Measurements from ENCODE around the gene EYA4. TPM values are rescaled to one million over a fixed set of nuclear protein-coding genes. Genes with fewer than 3 reads are reported as not detected.
A peak's percentile ranks its signal among the peaks of the same experiment; 100 is the strongest.
"Not testable (repeated sequence)": the region's sequence is repeated elsewhere in the genome, so short reads cannot be mapped to it uniquely, and the experiment has no call there.

The EYA4 gene
- polyA plus RNA-seq, 2 donors = 0.02 to 0.04 TPM

DNA sequence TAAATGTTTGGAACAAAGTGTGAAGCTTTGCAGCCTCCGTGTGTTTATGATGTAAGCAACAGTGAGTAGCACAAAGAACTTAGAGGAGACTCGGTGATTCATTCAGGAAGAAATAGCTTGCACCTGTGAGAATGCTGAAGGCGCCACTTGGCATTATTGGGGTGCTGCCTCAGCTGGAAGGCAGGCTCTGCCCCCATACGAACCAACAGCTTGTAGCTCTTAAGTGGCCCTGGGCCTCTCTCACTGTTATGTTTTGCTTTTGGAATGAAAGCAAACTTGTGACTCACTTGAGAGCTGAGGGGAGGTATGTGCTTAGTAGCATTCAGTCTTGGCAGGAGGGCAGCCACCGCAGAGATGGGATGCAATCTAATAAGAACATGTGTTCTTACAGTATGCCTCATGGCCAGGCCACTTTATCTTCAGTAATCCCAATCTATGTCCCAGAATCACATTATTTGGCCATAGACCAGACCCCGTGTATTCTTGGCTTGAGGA is 310.7 kb downstream of the EYA4 start:
- Histone ChIP-seq H3K4me3 (ENCODE audit: low read depth in 1 of 2, low read length in 2 of 2) (no peak overlapping the region), H3K27ac (ENCODE audit: low read depth in 2 of 2, low read length in 1 of 2) (no peak overlapping the region), H3K27me3 (ENCODE audit: control insufficient read depth in 1 of 2, insufficient read depth in 2 of 2, low read length in 2 of 2) (peaks cover 0 to 2% of the 10 kb centered on the region in 2 donors), H3K36me3 (ENCODE audit: control insufficient read depth in 2 of 2, insufficient read depth in 2 of 2, low read length in 1 of 2) (no peaks in the 10 kb centered on the region), H3K9me3 (ENCODE audit: control insufficient read depth in 2 of 2, insufficient read depth in 1 of 2, low read depth in 1 of 2, low read length in 1 of 2) (no peaks in the 10 kb centered on the region), H3K4me1 (ENCODE audit: control insufficient read depth in 2 of 2, insufficient read depth in 2 of 2, low read length in 1 of 2) (no peaks in the 10 kb centered on the region)
- 30 to 49% methylated on average over 6 of the region's 6 CpGs for WGBS, 2 donors

DNA sequence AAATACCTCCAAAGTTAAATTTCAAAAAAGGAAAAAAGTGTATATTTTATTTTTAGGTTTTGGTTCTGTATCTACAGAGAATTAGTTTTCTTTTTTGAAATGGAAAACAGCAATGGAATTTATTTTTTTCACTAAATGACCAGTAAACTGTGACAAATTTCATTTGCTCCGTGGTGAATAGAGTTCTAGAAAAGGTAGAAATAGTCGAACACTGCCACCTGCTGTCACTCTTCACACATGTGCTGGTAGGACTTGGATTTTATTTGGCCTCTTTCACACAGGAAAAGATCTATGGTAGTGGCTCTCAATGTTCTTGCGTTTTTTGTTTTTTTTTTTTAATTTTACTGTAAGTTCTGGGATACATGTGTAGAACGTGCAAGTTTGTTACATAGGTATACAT is 312.5 kb downstream of the EYA4 start:
- no peak overlapping the region for H3K27ac ChIP-seq (ENCODE audit: low read depth in 2 of 2, low read length in 1 of 2)
- no peaks in the 10 kb centered on the region for H3K36me3 ChIP-seq (ENCODE audit: control insufficient read depth in 2 of 2, insufficient read depth in 2 of 2, low read length in 1 of 2)
- H3K9me3 ChIP-seq (ENCODE audit: control insufficient read depth in 2 of 2, insufficient read depth in 1 of 2, low read depth in 1 of 2, low read length in 1 of 2) = no peaks in the 10 kb centered on the region
- no peaks in the 10 kb centered on the region for H3K4me1 ChIP-seq (ENCODE audit: control insufficient read depth in 2 of 2, insufficient read depth in 2 of 2, low read length in 1 of 2)
- H3K4me3 ChIP-seq (ENCODE audit: low read depth in 1 of 2, low read length in 2 of 2) = no peak overlapping the region
- H3K27me3 ChIP-seq (ENCODE audit: control insufficient read depth in 1 of 2, insufficient read depth in 2 of 2, low read length in 2 of 2) = no peaks in the 10 kb centered on the region
- 16 to 18% methylated on average over 4 of the region's 4 CpGs for WGBS, 2 donors

DNA sequence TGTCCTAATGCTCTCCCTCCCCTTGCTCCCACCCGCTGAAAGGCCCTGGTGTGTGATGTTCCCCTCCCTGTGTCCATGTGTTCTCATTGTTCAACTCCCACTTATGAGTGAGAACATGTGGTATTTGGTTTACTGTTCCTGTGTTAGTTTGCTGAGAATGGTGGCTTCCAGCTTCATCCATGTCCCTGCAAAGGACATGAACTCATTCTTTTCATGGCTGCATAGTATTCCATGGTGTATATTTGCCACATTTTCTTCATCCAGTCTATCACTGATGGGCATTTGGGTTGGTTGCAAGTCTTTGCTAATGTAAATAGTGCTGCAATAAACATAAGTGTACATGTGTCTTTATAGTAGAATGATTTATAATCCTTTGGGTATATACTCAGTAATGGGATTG is 313.0 kb downstream of the EYA4 start:
- not testable (repeated sequence) for H3K36me3 ChIP-seq (ENCODE audit: control insufficient read depth in 2 of 2, insufficient read depth in 2 of 2, low read length in 1 of 2); H3K27me3 ChIP-seq (ENCODE audit: control insufficient read depth in 1 of 2, insufficient read depth in 2 of 2, low read length in 2 of 2); H3K9me3 ChIP-seq (ENCODE audit: control insufficient read depth in 2 of 2, insufficient read depth in 1 of 2, low read depth in 1 of 2, low read length in 1 of 2); H3K4me1 ChIP-seq (ENCODE audit: control insufficient read depth in 2 of 2, insufficient read depth in 2 of 2, low read length in 1 of 2); H3K4me3 ChIP-seq (ENCODE audit: low read depth in 1 of 2, low read length in 2 of 2); H3K27ac ChIP-seq (ENCODE audit: low read depth in 2 of 2, low read length in 1 of 2)
- WGBS, 2 donors = 92 to 97% methylated on average over 1 of the region's 1 CpG

DNA sequence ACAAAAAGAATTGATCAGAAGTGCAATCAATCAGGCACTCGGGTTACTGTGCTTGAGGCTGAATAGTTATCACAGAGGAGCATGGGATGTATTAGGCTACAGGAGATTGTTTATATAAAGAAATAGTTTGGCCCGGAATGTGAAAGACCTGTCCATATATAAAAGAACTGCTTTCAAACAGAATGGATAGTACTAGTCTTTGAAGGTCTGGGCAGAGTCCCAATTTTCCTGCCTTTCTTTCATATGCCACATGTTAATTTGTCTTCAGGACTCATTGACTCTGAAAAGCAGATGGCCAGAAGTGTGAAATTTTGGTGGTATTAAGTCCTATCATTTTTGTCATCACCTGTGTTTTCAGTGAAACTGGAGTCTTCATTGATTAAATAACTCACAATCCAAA is 314.5 kb downstream of the EYA4 start:
- H3K4me3 ChIP-seq (ENCODE audit: low read depth in 1 of 2, low read length in 2 of 2) = no peak overlapping the region
- no peaks in the 10 kb centered on the region for H3K9me3 ChIP-seq (ENCODE audit: control insufficient read depth in 2 of 2, insufficient read depth in 1 of 2, low read depth in 1 of 2, low read length in 1 of 2)
- no peaks in the 10 kb centered on the region for H3K27me3 ChIP-seq (ENCODE audit: control insufficient read depth in 1 of 2, insufficient read depth in 2 of 2, low read length in 2 of 2)
- no peaks in the 10 kb centered on the region for H3K36me3 ChIP-seq (ENCODE audit: control insufficient read depth in 2 of 2, insufficient read depth in 2 of 2, low read length in 1 of 2)
- no peaks in the 10 kb centered on the region for H3K4me1 ChIP-seq (ENCODE audit: control insufficient read depth in 2 of 2, insufficient read depth in 2 of 2, low read length in 1 of 2)
- WGBS, 2 donors = 28 to 39% methylated on average over 2 of the region's 2 CpGs
- H3K27ac ChIP-seq (ENCODE audit: low read depth in 2 of 2, low read length in 1 of 2) = no peak overlapping the region

DNA sequence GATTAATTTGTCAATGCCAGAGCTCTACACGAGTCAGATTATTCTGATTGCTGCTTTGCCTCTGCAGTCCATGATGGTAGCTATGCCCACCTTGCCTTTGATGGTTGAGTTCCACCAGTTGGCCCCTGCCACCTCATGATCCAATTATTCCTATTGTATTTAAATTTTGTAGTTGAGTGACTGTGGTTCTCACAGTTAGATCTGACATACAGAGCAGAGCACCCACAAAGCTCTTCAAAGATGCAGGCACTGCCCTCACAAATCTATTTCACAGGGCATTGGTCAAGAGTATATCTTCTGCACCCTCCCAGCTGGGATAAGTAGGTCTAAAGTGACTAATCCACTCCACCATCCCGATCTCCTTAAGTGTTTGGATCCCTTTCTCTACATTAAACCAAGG is 318.8 kb downstream of the EYA4 start:
- Histone ChIP-seq H3K27ac (ENCODE audit: low read depth in 2 of 2, low read length in 1 of 2) (no peak overlapping the region), H3K27me3 (ENCODE audit: control insufficient read depth in 1 of 2, insufficient read depth in 2 of 2, low read length in 2 of 2) (no peaks in the 10 kb centered on the region), H3K36me3 (ENCODE audit: control insufficient read depth in 2 of 2, insufficient read depth in 2 of 2, low read length in 1 of 2) (no peaks in the 10 kb centered on the region), H3K4me3 (ENCODE audit: low read depth in 1 of 2, low read length in 2 of 2) (no peak overlapping the region), H3K9me3 (ENCODE audit: control insufficient read depth in 2 of 2, insufficient read depth in 1 of 2, low read depth in 1 of 2, low read length in 1 of 2) (no peaks in the 10 kb centered on the region), H3K4me1 (ENCODE audit: control insufficient read depth in 2 of 2, insufficient read depth in 2 of 2, low read length in 1 of 2) (no peaks in the 10 kb centered on the region)
- 66 to 81% methylated on average over 2 of the region's 2 CpGs for WGBS, 2 donors

DNA sequence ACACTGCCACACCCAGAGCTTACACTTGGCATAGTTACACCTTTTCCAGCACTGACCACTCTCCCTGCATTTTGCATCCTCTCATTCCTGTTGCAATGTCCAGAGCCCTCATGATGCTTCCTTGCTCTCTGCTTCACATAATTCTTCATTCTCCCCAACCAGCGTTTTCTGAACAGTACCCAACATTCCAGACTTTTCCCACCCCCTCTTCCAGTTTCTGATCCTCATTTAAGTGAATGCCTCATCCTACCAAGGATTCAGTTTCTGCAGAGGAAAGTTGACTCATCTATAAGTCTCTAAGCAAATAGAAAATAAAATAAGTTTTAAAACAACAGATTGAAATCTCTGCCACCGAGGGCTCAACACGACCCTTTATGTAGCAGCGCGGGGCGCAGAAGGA is 326.5 kb downstream of the EYA4 start:
- Histone ChIP-seq H3K27me3 (ENCODE audit: control insufficient read depth in 1 of 2, insufficient read depth in 2 of 2, low read length in 2 of 2) (no peaks in the 10 kb centered on the region), H3K9me3 (ENCODE audit: control insufficient read depth in 2 of 2, insufficient read depth in 1 of 2, low read depth in 1 of 2, low read length in 1 of 2) (no peaks in the 10 kb centered on the region), H3K36me3 (ENCODE audit: control insufficient read depth in 2 of 2, insufficient read depth in 2 of 2, low read length in 1 of 2) (no peaks in the 10 kb centered on the region), H3K4me3 (ENCODE audit: low read depth in 1 of 2, low read length in 2 of 2) (no peak overlapping the region), H3K27ac (ENCODE audit: low read depth in 2 of 2, low read length in 1 of 2) (no peak overlapping the region), H3K4me1 (ENCODE audit: control insufficient read depth in 2 of 2, insufficient read depth in 2 of 2, low read length in 1 of 2) (no peaks in the 10 kb centered on the region)
- WGBS, 2 donors = 77 to 78% methylated on average over 6 of the region's 6 CpGs

DNA sequence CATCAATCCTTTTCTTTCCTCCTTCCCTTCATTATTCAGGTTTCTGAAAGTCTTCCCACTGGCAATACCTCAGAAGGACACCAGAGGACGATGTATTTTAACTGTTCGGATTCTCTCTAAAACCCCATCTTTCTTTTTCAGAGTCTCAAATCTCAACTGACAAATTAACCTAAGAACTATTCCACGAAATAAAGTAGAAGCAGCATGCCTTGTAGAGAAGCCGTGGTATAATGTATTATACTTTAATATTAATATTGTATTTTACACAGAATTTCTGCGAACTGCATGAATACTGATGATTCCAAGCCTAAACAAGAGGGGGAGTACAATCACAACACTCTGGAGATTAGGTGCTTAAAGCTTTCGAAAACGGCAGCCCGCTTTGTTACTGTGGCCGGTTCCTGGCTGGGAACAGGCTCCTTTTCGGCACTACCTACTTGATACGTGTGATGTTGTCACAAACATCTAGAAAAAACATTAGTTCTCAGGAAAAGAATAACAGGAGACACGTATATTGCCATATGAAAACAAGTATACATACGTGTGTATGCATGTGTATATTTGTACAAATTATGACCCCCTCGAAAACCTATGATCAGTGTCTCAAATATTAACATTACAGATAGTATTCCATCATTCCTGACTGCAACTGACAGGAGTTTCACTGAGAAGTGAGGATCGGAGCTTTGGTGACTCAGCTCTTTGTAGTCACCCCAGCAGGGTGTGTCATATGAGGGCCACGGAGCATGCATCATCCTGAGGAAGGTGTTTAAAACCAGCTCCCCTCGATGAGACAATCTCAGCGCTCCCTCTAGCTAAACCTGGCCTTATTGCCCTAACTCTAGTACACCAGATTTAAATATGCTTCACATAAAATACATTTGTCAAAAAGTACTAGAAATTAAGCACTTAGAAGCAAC is 328.1 kb downstream of the EYA4 start:
- WGBS, 2 donors = 2 to 3% methylated on average over 18 of the region's 18 CpGs
- H3K4me3 ChIP-seq (ENCODE audit: low read depth in 1 of 2, low read length in 2 of 2) = peak overlapping the region; percentile 1 to 32
- H3K4me1 ChIP-seq (ENCODE audit: control insufficient read depth in 2 of 2, insufficient read depth in 2 of 2, low read length in 1 of 2) = no peaks in the 10 kb centered on the region
- H3K9me3 ChIP-seq (ENCODE audit: control insufficient read depth in 2 of 2, insufficient read depth in 1 of 2, low read depth in 1 of 2, low read length in 1 of 2) = no peaks in the 10 kb centered on the region
- peak overlapping the region in 1 of 2 donors; percentile 55 for H3K27ac ChIP-seq (ENCODE audit: low read depth in 2 of 2, low read length in 1 of 2)
- H3K36me3 ChIP-seq (ENCODE audit: control insufficient read depth in 2 of 2, insufficient read depth in 2 of 2, low read length in 1 of 2) = no peaks in the 10 kb centered on the region
- no peaks in the 10 kb centered on the region for H3K27me3 ChIP-seq (ENCODE audit: control insufficient read depth in 1 of 2, insufficient read depth in 2 of 2, low read length in 2 of 2)

DNA sequence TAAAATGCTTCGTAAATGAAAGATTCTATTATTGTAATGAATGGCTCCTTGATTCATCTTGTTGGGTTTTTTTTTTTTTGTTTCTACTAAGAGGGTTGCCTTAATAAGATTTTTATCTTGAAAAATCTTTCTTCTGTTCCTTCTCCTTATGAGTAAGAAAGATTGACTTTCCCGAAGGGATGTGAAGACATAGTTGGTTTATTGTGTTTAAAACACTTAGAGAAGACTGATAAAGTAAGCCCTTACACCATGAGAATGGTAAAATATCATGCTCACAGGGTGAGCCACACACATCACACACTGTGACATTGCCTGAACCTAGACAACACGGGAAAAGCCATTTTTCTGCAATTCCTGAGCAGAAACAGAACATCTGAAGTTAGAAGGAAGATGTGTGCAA is 330.5 kb downstream of the EYA4 start:
- Histone ChIP-seq H3K4me1 (ENCODE audit: control insufficient read depth in 2 of 2, insufficient read depth in 2 of 2, low read length in 1 of 2) (no peaks in the 10 kb centered on the region), H3K4me3 (ENCODE audit: low read depth in 1 of 2, low read length in 2 of 2) (no peak overlapping the region), H3K27ac (ENCODE audit: low read depth in 2 of 2, low read length in 1 of 2) (no peak overlapping the region), H3K27me3 (ENCODE audit: control insufficient read depth in 1 of 2, insufficient read depth in 2 of 2, low read length in 2 of 2) (no peaks in the 10 kb centered on the region), H3K9me3 (ENCODE audit: control insufficient read depth in 2 of 2, insufficient read depth in 1 of 2, low read depth in 1 of 2, low read length in 1 of 2) (no peaks in the 10 kb centered on the region), H3K36me3 (ENCODE audit: control insufficient read depth in 2 of 2, insufficient read depth in 2 of 2, low read length in 1 of 2) (no peaks in the 10 kb centered on the region)
- WGBS, 2 donors = 68 to 74% methylated on average over 3 of the region's 3 CpGs

DNA sequence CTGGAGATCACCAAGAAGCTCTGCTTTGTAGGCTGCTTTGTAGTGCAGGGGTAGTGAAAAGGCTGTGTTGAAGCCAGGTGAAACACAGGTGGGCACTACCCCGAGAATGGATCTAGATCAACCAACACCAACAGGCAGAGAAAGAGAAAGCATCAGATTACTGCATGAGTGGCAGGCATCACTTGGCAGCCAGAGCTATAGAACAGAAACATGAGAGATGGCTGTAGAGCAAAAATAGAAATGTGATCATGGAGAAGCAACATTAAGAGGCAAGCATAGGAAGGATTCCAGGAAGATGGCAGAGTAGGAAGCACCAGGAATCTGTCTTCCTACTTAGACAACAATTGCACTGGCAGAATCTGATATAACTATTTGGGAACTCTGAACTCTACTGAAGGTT is 336.7 kb downstream of the EYA4 start:
- no peaks in the 10 kb centered on the region for H3K9me3 ChIP-seq (ENCODE audit: control insufficient read depth in 2 of 2, insufficient read depth in 1 of 2, low read depth in 1 of 2, low read length in 1 of 2)
- H3K27ac ChIP-seq (ENCODE audit: low read depth in 2 of 2, low read length in 1 of 2) = no peak overlapping the region
- WGBS, 2 donors = 2 to 58% methylated on average over 1 of the region's 1 CpG
- H3K4me3 ChIP-seq (ENCODE audit: low read depth in 1 of 2, low read length in 2 of 2) = no peak overlapping the region
- no peaks in the 10 kb centered on the region for H3K36me3 ChIP-seq (ENCODE audit: control insufficient read depth in 2 of 2, insufficient read depth in 2 of 2, low read length in 1 of 2)
- H3K4me1 ChIP-seq (ENCODE audit: control insufficient read depth in 2 of 2, insufficient read depth in 2 of 2, low read length in 1 of 2) = no peaks in the 10 kb centered on the region
- H3K27me3 ChIP-seq (ENCODE audit: control insufficient read depth in 1 of 2, insufficient read depth in 2 of 2, low read length in 2 of 2) = no peaks in the 10 kb centered on the region

Measured in esophagus (tissue), 2 donors.